MM.1S (cell line): ENCODE measurements around the gene ZNF648.

ENCODE experiments used
- CTCF ChIP-seq: fragments of 300-600 bp; sonication (generic); IDR thresholded peaks from 2 replicates; pipeline ENCODE4 v1.5.1; 2016; ENCODE audit warnings: antibody characterized with exemption, low read length, mixed read lengths
- EZH2 ChIP-seq: fragments of 300-600 bp; sonication (generic); optimal IDR thresholded peaks from 2 replicates; pipeline ENCODE3; 2017; ENCODE audit warnings: low read depth, mild to moderate bottlenecking, antibody characterized with exemption, low read length, mixed read lengths
- EZH2phosphoT487 ChIP-seq: fragments of 300-600 bp; sonication (generic); IDR thresholded peaks from 2 replicates; pipeline ENCODE4 v1.6.1; 2018; ENCODE audit warnings: antibody characterized with exemption, low read length

GRCh38 chr1:182069028-182069466 is 7.5 kb upstream of the ZNF648 start:
- TF ChIP-seq CTCF (peak; percentile 64), EZH2 (no peak), EZH2phosphoT487 (no peak)
